ENCODE data around the gene INSIG1. TPM values are rescaled to one million over a fixed set of nuclear protein-coding genes. Genes with fewer than 3 reads are reported as not detected.

INSIG1 gene
- total RNA-seq, 4 donors from 2014 or later = 17.5 to 79.4 (median 29.8) TPM

DNA sequence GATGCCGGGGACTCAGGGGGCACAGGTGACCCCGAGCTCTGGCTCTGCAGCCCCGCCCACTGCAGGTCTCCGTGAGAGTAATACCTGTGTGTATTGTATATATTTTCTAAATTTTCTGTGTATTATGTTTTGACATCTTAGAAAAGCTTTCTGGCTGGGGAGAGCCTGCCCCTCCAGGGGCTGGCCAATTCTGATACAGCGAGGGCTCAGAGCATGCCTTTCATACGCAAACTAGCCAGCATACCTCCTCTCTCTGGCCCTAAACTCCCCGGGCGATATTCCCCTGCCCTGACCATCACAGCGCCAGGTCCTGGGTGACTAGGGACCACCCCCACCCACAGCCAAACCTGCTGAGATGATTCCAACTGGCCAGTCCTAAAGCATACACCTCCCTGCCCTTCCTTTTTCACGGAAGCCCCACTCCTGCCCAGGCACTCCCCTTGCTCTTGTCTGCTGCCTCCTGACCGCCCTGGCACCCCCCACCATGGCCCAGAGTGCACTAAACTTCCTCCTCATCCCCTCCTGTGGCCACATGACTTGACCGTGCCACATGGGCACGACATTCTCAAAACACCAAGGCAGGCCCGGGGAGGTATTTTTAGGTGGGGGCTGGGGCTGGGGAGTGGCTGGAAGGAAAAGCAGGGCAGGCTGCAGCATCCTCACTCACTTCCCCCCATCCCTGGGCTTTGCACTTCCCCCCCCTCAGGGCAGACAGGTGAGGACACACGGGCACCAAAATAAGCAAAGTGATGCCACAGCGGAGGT, 61.5 kb downstream of the INSIG1 start:
- 48% methylated on average over 14 to 16 of the region's 16 CpGs for WGBS, 2 donors
- no peak overlapping the region for H3K27ac ChIP-seq
- no peak for DNase-seq
- H3K4me1 ChIP-seq = no peaks in the 10 kb centered on the region
- H3K27me3 ChIP-seq = no peaks in the 10 kb centered on the region
- intact Hi-C loops (cut with DNase I) = no loop called here
- TF ChIP-seq, protein P1, sequence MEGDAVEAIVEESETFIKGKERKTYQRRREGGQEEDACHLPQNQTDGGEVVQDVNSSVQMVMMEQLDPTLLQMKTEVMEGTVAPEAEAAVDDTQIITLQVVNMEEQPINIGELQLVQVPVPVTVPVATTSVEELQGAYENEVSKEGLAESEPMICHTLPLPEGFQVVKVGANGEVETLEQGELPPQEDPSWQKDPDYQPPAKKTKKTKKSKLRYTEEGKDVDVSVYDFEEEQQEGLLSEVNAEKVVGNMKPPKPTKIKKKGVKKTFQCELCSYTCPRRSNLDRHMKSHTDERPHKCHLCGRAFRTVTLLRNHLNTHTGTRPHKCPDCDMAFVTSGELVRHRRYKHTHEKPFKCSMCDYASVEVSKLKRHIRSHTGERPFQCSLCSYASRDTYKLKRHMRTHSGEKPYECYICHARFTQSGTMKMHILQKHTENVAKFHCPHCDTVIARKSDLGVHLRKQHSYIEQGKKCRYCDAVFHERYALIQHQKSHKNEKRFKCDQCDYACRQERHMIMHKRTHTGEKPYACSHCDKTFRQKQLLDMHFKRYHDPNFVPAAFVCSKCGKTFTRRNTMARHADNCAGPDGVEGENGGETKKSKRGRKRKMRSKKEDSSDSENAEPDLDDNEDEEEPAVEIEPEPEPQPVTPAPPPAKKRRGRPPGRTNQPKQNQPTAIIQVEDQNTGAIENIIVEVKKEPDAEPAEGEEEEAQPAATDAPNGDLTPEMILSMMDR (IDR thresholded peaks at IDR 0.05) = no peak
- TF ChIP-seq POLR2A (IDR thresholded peaks at IDR 0.05) = no peak
- H3K9me3 ChIP-seq = no peaks in the 10 kb centered on the region
- no peak overlapping the region for H3K4me3 ChIP-seq (replicated peaks in 1 of 3)
- no peaks in the 10 kb centered on the region for H3K36me3 ChIP-seq

Other genes with a start within 250 kb of the INSIG1 start
- under 1 TPM in 1 of 4 donors, not detected in 3; 0.59 TPM for gene HTR5A, start 227.6 kb upstream of the INSIG1 start, total RNA-seq
- under 1 TPM in 3 of 4 donors, not detected in 1; 0.22 to 0.29 (median 0.27) TPM for gene EN2, start 160.3 kb downstream of the INSIG1 start, total RNA-seq
- not detected for gene CNPY1, start 248.7 kb downstream of the INSIG1 start, total RNA-seq